Measurements from ENCODE around the gene CYP4F22.

The CYP4F22 gene

DNA sequence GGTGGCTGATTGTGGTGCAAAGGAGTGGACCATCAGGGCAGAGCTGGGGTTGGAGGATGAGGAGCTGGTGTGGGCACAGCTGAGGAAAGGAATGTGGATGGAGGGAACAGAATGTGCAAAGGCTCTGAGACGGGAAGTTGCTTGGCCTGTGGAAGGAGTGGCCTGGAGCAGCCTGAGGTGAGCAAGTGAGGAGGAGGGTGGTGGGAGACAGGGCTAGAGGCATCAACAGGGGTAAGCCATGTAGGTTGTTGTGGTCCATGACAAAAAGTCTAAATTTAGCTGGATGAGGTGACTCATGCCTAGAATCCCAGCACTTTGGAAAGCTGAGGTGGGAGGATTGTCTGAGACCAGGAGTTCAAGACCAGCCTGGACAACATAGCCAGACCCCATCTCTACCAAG, 9.5 kb downstream of the CYP4F22 start:
- H3K27ac ChIP-seq = no peak overlapping the region
- TF ChIP-seq, protein P1, sequence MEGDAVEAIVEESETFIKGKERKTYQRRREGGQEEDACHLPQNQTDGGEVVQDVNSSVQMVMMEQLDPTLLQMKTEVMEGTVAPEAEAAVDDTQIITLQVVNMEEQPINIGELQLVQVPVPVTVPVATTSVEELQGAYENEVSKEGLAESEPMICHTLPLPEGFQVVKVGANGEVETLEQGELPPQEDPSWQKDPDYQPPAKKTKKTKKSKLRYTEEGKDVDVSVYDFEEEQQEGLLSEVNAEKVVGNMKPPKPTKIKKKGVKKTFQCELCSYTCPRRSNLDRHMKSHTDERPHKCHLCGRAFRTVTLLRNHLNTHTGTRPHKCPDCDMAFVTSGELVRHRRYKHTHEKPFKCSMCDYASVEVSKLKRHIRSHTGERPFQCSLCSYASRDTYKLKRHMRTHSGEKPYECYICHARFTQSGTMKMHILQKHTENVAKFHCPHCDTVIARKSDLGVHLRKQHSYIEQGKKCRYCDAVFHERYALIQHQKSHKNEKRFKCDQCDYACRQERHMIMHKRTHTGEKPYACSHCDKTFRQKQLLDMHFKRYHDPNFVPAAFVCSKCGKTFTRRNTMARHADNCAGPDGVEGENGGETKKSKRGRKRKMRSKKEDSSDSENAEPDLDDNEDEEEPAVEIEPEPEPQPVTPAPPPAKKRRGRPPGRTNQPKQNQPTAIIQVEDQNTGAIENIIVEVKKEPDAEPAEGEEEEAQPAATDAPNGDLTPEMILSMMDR (IDR thresholded peaks at IDR 0.05) = no peak
- TF ChIP-seq ZFX (IDR thresholded peaks at IDR 0.05; ENCODE audit: borderline replicate concordance) = no peak

DNA sequence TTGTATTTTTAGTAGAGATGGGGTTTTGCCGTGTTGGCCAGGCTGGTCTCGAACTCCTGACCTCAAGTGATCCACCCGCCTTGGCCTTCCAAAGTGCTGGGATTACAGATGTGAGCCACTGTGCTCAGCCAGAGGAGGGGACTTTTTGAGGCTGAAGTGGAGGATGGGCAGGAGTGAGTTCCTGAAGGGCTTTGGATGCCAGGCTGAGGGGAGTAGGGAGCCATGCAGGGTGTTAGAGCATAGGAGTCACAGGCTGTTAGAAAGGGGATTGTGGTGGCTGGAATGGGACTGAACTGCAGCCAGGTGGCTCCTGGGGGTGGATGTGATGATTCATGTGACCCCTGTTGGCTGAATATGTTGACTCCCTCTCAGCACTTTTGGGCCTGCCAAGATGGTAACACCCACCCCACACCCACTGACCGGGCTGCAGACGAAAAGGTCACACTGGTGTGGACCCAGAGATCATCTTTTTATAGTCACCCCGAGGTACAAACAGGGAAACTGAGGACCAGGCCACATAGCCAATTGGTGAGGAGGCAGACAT, 11.2 kb downstream of the CYP4F22 start:
- no peak for TF ChIP-seq ZFX (IDR thresholded peaks at IDR 0.05; ENCODE audit: borderline replicate concordance)
- TF ChIP-seq, protein P1 (IDR thresholded peaks at IDR 0.05) = no peak
- no peak overlapping the region for H3K27ac ChIP-seq

DNA sequence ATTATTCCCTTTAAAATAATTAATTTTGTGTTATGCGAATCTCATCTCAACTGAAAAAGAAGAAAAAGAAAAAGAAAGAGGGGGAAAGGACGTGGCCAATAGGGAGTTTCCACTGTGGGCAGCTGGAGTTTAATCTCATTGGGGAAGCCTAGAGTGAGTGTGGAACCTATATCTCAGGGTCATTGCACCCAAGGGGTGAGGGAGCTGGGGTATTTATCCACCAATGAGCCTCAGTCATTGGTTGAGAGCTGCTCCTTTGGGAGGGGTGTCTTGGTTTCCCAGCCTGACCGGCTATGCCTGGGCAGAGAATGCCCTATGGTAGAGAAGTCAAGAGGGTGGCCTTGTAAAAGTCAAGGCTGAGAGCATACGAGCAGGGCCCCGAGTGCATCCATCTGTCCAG, 16.5 kb downstream of the CYP4F22 start:
- TF ChIP-seq, protein P1 (IDR thresholded peaks at IDR 0.05) = no peak
- TF ChIP-seq ZFX (IDR thresholded peaks at IDR 0.05; ENCODE audit: borderline replicate concordance) = no peak
- H3K27ac ChIP-seq = no peak overlapping the region

DNA sequence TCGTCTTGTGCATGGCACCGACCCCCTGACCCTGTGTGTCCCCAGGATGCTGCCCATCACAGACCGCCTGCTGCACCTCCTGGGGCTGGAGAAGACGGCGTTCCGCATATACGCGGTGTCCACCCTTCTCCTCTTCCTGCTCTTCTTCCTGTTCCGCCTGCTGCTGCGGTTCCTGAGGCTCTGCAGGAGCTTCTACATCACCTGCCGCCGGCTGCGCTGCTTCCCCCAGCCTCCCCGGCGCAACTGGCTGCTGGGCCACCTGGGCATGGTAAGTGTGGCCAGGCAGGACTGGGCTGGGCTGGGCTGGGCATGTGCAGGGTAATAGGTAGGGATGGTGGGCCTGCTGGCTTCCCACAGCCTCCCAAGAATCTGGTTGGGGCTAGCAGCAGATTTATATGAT, 17.0 kb downstream of the CYP4F22 start:
- no peak overlapping the region for H3K27ac ChIP-seq
- TF ChIP-seq, protein P1 (IDR thresholded peaks at IDR 0.05) = no peak
- TF ChIP-seq ZFX (IDR thresholded peaks at IDR 0.05; ENCODE audit: borderline replicate concordance) = no peak

DNA sequence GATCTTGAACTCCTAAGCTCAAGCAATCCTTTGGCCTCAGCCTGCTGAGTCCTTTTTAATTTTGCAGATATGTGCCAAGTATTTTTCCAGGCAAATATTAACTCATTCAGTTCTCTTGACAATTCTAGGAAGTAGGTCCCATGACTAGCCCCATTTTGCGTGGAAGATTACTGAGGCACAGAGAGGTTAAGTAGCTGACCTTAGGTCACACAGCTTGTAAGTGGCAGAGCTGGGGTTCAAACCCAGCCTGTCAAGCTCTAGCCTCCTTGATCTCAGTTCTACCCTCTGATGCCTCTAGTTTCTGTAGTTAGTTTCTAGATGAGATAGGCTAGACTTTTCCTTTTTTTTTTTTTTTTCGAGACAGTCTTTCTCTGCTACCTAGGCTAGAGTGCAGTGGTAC, 18.1 kb downstream of the CYP4F22 start:
- H3K27ac ChIP-seq = no peak overlapping the region
- no peak for TF ChIP-seq ZFX (IDR thresholded peaks at IDR 0.05; ENCODE audit: borderline replicate concordance)
- TF ChIP-seq, protein P1 (IDR thresholded peaks at IDR 0.05) = no peak

DNA sequence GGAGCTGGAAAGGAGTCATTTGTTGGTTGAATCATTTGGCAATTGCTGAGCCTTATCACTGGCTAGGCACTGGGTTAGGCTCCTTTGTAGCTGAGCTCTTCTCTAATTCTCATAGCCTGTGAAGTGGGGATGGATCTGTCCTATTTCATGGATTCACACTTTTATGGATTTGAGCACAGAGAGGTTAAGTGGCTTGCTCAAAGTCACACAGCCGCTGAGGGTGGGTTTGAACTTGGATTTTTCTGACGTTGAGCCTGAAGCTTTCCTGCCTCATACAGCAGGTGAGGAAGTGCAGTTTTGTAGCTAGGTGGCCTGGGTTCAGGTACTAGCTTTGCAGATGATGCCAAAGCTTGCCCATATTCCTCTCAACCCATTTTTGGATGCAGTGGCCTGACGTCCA, 19.4 kb downstream of the CYP4F22 start:
- no peak for TF ChIP-seq ZFX (IDR thresholded peaks at IDR 0.05; ENCODE audit: borderline replicate concordance)
- TF ChIP-seq, protein P1 (IDR thresholded peaks at IDR 0.05) = no peak
- no peak overlapping the region for H3K27ac ChIP-seq

DNA sequence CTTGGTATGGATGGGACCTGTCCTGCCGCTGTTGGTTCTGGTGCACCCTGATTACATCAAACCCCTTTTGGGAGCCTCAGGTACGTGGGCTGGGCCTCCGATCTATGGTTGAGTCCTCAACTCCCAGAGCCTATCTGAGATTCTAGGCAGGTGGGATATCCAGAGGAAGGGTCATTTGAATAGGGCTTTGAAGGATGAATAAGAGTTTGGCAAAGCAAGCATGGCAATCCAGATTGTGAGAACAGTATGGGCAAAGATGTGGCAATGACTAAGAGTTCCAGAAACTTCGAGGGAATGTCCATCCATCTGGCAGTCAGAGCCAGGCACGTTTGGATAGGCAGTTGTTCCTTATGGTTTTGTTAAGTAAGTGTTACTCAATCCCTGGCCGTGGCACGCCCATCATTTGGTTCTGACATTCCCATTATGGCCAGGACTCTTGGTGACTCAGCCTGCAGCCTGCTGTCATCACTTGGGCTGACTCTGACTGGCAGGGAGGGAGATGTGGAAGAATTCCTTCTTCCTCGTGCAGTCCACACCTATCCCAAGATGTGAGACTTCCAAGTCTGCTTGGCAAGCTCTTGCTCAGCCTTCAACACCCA, 21.5 kb downstream of the CYP4F22 start:
- TF ChIP-seq ZFX (IDR thresholded peaks at IDR 0.05; ENCODE audit: borderline replicate concordance) = no peak
- TF ChIP-seq, protein P1 (IDR thresholded peaks at IDR 0.05) = no peak

More for the DNA sequence above, 21.5 kb downstream of the CYP4F22 start:
- no peak overlapping the region for H3K27ac ChIP-seq
